SK-N-SH (cell line): ENCODE results near the gene NPFF. TPM values are rescaled to one million over a fixed set of nuclear protein-coding genes. Genes with fewer than 3 reads are reported as not detected.

Experiments used
- CTCF ChIA-PET: fragments of 300-600, 350-600 bp; formaldehyde crosslinking; extraction: SDS; loops from one replicate; lab custom pipeline; 2021; lab: Yijun Ruan, JAX
- POLR2A ChIA-PET: fragments of 350-600 bp; sonication (Branson Sonifier 250); formaldehyde crosslinking; extraction: SDS; loops from one replicate; lab custom pipeline; 2020; ENCODE audit warnings: antibody characterized with exemption, inconsistent platforms; lab: Yijun Ruan, JAX
- DNase-seq: peaks from one replicate; pipeline ENCODE4 v3.0.0; 2012
- H2AFZ ChIP-seq: fragments of 200-600 bp; sonication (generic); 2 replicates; pipeline ENCODE4 v1.8.1; 2016; ENCODE audit warnings: antibody characterized with exemption, mild to moderate bottlenecking, low read depth
- H3F3A ChIP-seq: fragments of 200-600 bp; sonication (generic); replicated peaks from 2 replicates; pipeline ENCODE3; 2016; ENCODE audit warnings: antibody characterized with exemption, mild to moderate bottlenecking; ENCODE audit not compliant: insufficient read depth
- H3K27ac ChIP-seq, 2 experiments: fragments of 200-500 bp in 1 of 2; fragments of 200-600 bp in 1 of 2; sonication (Bioruptor generic) in 1 of 2; sonication (generic), shearing (Covaris generic) in 1 of 2; 2 replicates each; pipeline versions ENCODE4 v1.5.1 to v1.6.1; 2014 to 2016; ENCODE audit warnings: low read depth in 2 of 2, inconsistent platforms in 1 of 2, low read length in 1 of 2, mild to moderate bottlenecking in 1 of 2, mixed read lengths in 1 of 2
- H3K27me3 ChIP-seq: fragments of 200-600 bp; sonication (generic), shearing (Covaris generic); 2 replicates; pipeline ENCODE4 v1.6.1; 2016; ENCODE audit warnings: mixed run types; ENCODE audit not compliant: insufficient read depth
- H3K36me3 ChIP-seq, 2 experiments: fragments of 200-500 bp in 1 of 2; fragments of 200-600 bp in 1 of 2; sonication (Bioruptor generic) in 1 of 2; sonication (generic) in 1 of 2; replicated peaks in 1 of 2; 2 replicates each; pipeline versions ENCODE3 to v1.5.1; 2014 to 2016; ENCODE audit warnings: low read length in 1 of 2, mild to moderate bottlenecking in 1 of 2; ENCODE audit not compliant: insufficient read depth in 2 of 2, control insufficient read depth in 1 of 2
- H3K4me1 ChIP-seq, 2 experiments: fragments of 200-500 bp in 1 of 2; fragments of 200-600 bp in 1 of 2; sonication (Bioruptor generic) in 1 of 2; sonication (generic), shearing (Covaris generic) in 1 of 2; 2 replicates each; pipeline versions ENCODE4 v1.5.1 to v1.6.1; 2014 to 2016; ENCODE audit warnings: low read depth in 1 of 2, low read length in 1 of 2, mixed run types in 1 of 2; ENCODE audit not compliant: insufficient read depth in 2 of 2, control insufficient read depth in 1 of 2
- H3K4me2 ChIP-seq: fragments of 200-600 bp; sonication (generic), shearing (Covaris generic); 2 replicates; pipeline ENCODE4 v1.6.1; 2017; ENCODE audit warnings: mixed run types
- H3K4me3 ChIP-seq, 2 experiments: fragments of 200-500 bp in 1 of 2; fragments of 200-600 bp in 1 of 2; sonication (Bioruptor generic) in 1 of 2; sonication (generic), shearing (Covaris generic) in 1 of 2; 2 replicates each; pipeline versions ENCODE4 v1.5.1 to v1.8.1; 2014 to 2016; ENCODE audit warnings: low read depth in 2 of 2, inconsistent platforms in 1 of 2, low read length in 1 of 2, mild to moderate bottlenecking in 1 of 2, mixed read lengths in 1 of 2, moderate library complexity in 1 of 2
- H3K79me2 ChIP-seq: fragments of 200-600 bp; sonication (generic); 2 replicates; pipeline ENCODE4 v1.8.1; 2017; ENCODE audit warnings: mild to moderate bottlenecking; ENCODE audit not compliant: insufficient read depth
- H3K9ac ChIP-seq: fragments of 200-600 bp; sonication (generic); 2 replicates; pipeline ENCODE4 v1.6.1; 2017; ENCODE audit warnings: mixed run types
- H3K9me2 ChIP-seq: fragments of 200-600 bp; sonication (generic); 2 replicates; pipeline ENCODE4 v1.6.1; 2017; ENCODE audit warnings: mixed run types
- H3K9me3 ChIP-seq: fragments of 200-600 bp; sonication (generic); 2 replicates; pipeline ENCODE4 v1.6.1; 2017; ENCODE audit warnings: mixed run types, mild to moderate bottlenecking, moderate library complexity
- H4K20me1 ChIP-seq: fragments of 200-600 bp; sonication (generic); 2 replicates; pipeline ENCODE4 v1.6.1; 2017; ENCODE audit warnings: mild to moderate bottlenecking, mixed run types; ENCODE audit not compliant: insufficient read depth
- EZH2phosphoT487 ChIP-seq: fragments of 200-600 bp; sonication (generic); IDR thresholded peaks from 2 replicates; pipeline ENCODE4 v1.6.1; 2017; ENCODE audit warnings: low read depth, mixed run types, mild to moderate bottlenecking, antibody characterized with exemption, moderate library complexity, borderline replicate concordance
- FOSL2 ChIP-seq: IDR thresholded peaks from 2 replicates; pipeline ENCODE4 v1.4.0; 2012; ENCODE audit warnings: low read depth, mild to moderate bottlenecking, moderate library complexity, borderline replicate concordance
- FOXJ3 ChIP-seq: sonication (generic); formaldehyde crosslinking; IDR thresholded peaks from 2 replicates; pipeline ENCODE4 v1.5.1; 2020; ENCODE audit warnings: mild to moderate bottlenecking, missing genetic modification reagents
- GATA2 ChIP-seq: sonication (generic); formaldehyde crosslinking; IDR thresholded peaks from 2 replicates; pipeline ENCODE4 v1.5.0; 2020; ENCODE audit warnings: mild to moderate bottlenecking, missing genetic modification reagents
- IRF3 ChIP-seq: fragments of 150-350 bp; IDR thresholded peaks from 2 replicates; pipeline ENCODE4 v1.6.1; 2016; ENCODE audit warnings: mild to moderate bottlenecking, low read depth, low read length
- NRF1 ChIP-seq: IDR thresholded peaks from 2 replicates; pipeline ENCODE4 v1.6.1; 2012; ENCODE audit warnings: low read depth, mild to moderate bottlenecking, low read length
- POLR2AphosphoS5 ChIP-seq: IDR thresholded peaks from 2 replicates; pipeline ENCODE4 v1.6.1; 2012; ENCODE audit warnings: low read depth, low read length
- RFX5 ChIP-seq: IDR thresholded peaks from 2 replicates; pipeline ENCODE4 v1.6.1; 2012; ENCODE audit warnings: mild to moderate bottlenecking, improper control_type of control experiment, low read length
- RXRA ChIP-seq: IDR thresholded peaks from 2 replicates; pipeline ENCODE4 v1.4.0; 2012; ENCODE audit warnings: low read depth, mild to moderate bottlenecking, borderline replicate concordance
- SMC3 ChIP-seq: IDR thresholded peaks from 2 replicates; pipeline ENCODE4 v1.6.1; 2012; ENCODE audit warnings: low read depth, low read length, improper control_type of control experiment
- TAF1 ChIP-seq: IDR thresholded peaks from 2 replicates; pipeline ENCODE4 v1.6.1; 2012; ENCODE audit warnings: low read depth, mild to moderate bottlenecking, low read length, moderate library complexity, borderline replicate concordance
- TCF12 ChIP-seq: IDR thresholded peaks from 2 replicates; pipeline ENCODE4 v1.4.0; 2012
- USF2 ChIP-seq: fragments of 150-350 bp; IDR thresholded peaks from 2 replicates; pipeline ENCODE4 v1.6.1; 2017; ENCODE audit warnings: antibody characterized with exemption, low read length, low read depth, borderline replicate concordance
- YY1 ChIP-seq: IDR thresholded peaks from 2 replicates; pipeline ENCODE4 v1.4.0; 2012; ENCODE audit warnings: low read depth, mild to moderate bottlenecking
- WGBS: methylation state at CpG from one replicate; pipeline ENCODE4 v1.1.6; 2017; ENCODE audit warnings: low lambda C conversion rate; 5-methylcytosine and 5-hydroxymethylcytosine counted together
- polyA plus RNA-seq, 3 experiments: library from polyadenylated mRNA; depleted of rRNA; stranded (reverse); fragments of >200 nt; gene quantifications; 2 replicates each; pipeline ENCODE4 v1.2.3, GENCODE V29; 2012
- TF ChIP-seq, protein P1 (sequence below): IDR thresholded peaks from 2 replicates; pipeline ENCODE4 v1.6.1; 2012; ENCODE audit warnings: mild to moderate bottlenecking, low read depth, low read length, moderate library complexity
- TF ChIP-seq, protein P2 (sequence below): IDR thresholded peaks from 2 replicates; pipeline ENCODE4 v1.4.0; 2012; ENCODE audit warnings: low read depth, borderline replicate concordance
- TF ChIP-seq, protein P3 (sequence below): IDR thresholded peaks from 2 replicates; pipeline ENCODE4 v1.4.0; 2012; ENCODE audit warnings: low read depth, borderline replicate concordance

Gene NPFF
- polyA plus RNA-seq, 1 of the 3 experiments (the other 2 are of a cell fraction), result 0.13 TPM

GRCh38 chr12:53466640-53467039 is 40.6 kb downstream of the NPFF start:
- Histone ChIP-seq H3K9me3 (no peaks in the 10 kb centered on the region), H4K20me1 (peaks cover 84% of the 10 kb centered on the region), H3K4me2 (no peak overlapping the region), H3K4me3 (no peak overlapping the region), H3K27ac (no peak overlapping the region), H3K79me2 (peaks cover 94% of the 10 kb centered on the region), H3K4me1 (no peaks in the 10 kb centered on the region; a peak in 1 of 4 replicates)
- no peak for DNase-seq
- POLR2A ChIA-PET, result interaction anchor here (1.6 kb wide), 1 partner anchor 15 kb away, joined by 5 read pairs; no protein-coding TSS in a partner anchor
- WGBS, result 92% methylated on average over 4 of the region's 4 CpGs
- TF ChIP-seq YY1, result no peak
- TF ChIP-seq TAF1, result no peak
- TF ChIP-seq, protein P1, sequence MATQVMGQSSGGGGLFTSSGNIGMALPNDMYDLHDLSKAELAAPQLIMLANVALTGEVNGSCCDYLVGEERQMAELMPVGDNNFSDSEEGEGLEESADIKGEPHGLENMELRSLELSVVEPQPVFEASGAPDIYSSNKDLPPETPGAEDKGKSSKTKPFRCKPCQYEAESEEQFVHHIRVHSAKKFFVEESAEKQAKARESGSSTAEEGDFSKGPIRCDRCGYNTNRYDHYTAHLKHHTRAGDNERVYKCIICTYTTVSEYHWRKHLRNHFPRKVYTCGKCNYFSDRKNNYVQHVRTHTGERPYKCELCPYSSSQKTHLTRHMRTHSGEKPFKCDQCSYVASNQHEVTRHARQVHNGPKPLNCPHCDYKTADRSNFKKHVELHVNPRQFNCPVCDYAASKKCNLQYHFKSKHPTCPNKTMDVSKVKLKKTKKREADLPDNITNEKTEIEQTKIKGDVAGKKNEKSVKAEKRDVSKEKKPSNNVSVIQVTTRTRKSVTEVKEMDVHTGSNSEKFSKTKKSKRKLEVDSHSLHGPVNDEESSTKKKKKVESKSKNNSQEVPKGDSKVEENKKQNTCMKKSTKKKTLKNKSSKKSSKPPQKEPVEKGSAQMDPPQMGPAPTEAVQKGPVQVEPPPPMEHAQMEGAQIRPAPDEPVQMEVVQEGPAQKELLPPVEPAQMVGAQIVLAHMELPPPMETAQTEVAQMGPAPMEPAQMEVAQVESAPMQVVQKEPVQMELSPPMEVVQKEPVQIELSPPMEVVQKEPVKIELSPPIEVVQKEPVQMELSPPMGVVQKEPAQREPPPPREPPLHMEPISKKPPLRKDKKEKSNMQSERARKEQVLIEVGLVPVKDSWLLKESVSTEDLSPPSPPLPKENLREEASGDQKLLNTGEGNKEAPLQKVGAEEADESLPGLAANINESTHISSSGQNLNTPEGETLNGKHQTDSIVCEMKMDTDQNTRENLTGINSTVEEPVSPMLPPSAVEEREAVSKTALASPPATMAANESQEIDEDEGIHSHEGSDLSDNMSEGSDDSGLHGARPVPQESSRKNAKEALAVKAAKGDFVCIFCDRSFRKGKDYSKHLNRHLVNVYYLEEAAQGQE, result no peak
- no peak for TF ChIP-seq RXRA
- no peak for TF ChIP-seq EZH2phosphoT487
- TF ChIP-seq FOSL2, result no peak
- no peak for TF ChIP-seq POLR2AphosphoS5
- TF ChIP-seq RFX5, result no peak
- TF ChIP-seq GATA2 (CRISPR knock-in tag), result no peak
- no peak for TF ChIP-seq FOXJ3
- TF ChIP-seq SMC3, result no peak
- no peak for TF ChIP-seq TCF12
- TF ChIP-seq, protein P2, sequence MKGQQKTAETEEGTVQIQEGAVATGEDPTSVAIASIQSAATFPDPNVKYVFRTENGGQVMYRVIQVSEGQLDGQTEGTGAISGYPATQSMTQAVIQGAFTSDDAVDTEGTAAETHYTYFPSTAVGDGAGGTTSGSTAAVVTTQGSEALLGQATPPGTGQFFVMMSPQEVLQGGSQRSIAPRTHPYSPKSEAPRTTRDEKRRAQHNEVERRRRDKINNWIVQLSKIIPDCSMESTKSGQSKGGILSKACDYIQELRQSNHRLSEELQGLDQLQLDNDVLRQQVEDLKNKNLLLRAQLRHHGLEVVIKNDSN, result no peak
- no peak for TF ChIP-seq IRF3
- no peak for TF ChIP-seq NRF1
- no peak for TF ChIP-seq USF2
- TF ChIP-seq, protein P3, sequence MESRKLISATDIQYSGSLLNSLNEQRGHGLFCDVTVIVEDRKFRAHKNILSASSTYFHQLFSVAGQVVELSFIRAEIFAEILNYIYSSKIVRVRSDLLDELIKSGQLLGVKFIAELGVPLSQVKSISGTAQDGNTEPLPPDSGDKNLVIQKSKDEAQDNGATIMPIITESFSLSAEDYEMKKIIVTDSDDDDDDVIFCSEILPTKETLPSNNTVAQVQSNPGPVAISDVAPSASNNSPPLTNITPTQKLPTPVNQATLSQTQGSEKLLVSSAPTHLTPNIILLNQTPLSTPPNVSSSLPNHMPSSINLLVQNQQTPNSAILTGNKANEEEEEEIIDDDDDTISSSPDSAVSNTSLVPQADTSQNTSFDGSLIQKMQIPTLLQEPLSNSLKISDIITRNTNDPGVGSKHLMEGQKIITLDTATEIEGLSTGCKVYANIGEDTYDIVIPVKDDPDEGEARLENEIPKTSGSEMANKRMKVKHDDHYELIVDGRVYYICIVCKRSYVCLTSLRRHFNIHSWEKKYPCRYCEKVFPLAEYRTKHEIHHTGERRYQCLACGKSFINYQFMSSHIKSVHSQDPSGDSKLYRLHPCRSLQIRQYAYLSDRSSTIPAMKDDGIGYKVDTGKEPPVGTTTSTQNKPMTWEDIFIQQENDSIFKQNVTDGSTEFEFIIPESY, result no peak
- TF ChIP-seq, all 33 proteins: peak for 0
- no peaks in the 10 kb centered on the region for H3K27me3 ChIP-seq
- CTCF ChIA-PET, result interaction anchor here (1.0 to 3.0 kb wide), 4 partner anchors 10 to 42 kb away, joined by 3 to 16 read pairs (median 5); no protein-coding TSS in a partner anchor
- H3K36me3 ChIP-seq, result peaks cover 92 to 95% of the 10 kb centered on the region in 2 experiments
- peaks cover 66% of the 10 kb centered on the region for H3F3A ChIP-seq
- H2AFZ ChIP-seq, result no peak overlapping the region
- no peak overlapping the region for H3K9ac ChIP-seq
- no peaks in the 10 kb centered on the region for H3K9me2 ChIP-seq
